Heart right ventricle (tissue), 16 donors: ENCODE measurements around the gene IL36G. TPM values are rescaled to one million over a fixed set of nuclear protein-coding genes. Genes with fewer than 3 reads are reported as not detected.

ENCODE experiments used
- ATAC-seq, 8 donors: fragments of 200-7000 bp; cut with Tn5 transposase; one replicate each; pipeline ENCODE4 v1.9.1; 2020; ENCODE audit warnings: mild to moderate bottlenecking in 8 of 8, moderate library complexity in 8 of 8, moderate number of reproducible peaks in 1 of 8
- DNase-seq, 2 donors: peaks; one replicate each; pipeline ENCODE4 v3.0.0-alpha.2; 2020
- H3K27ac ChIP-seq, 10 donors: fragments of 200-600 bp; sonication (generic) in 2 of 10; one replicate each; pipeline versions ENCODE4 v1.5.0 to v1.8.0; 2020 to 2022; ENCODE audit warnings: mild to moderate bottlenecking in 3 of 10
- H3K27me3 ChIP-seq, 7 donors: fragments of 200-600 bp; one replicate each; pipeline ENCODE4 v1.8.0; 2021 to 2022; ENCODE audit warnings: mild to moderate bottlenecking in 2 of 7
- H3K36me3 ChIP-seq, 9 donors: fragments of 200-600 bp; sonication (generic) in 1 of 9; one replicate each; pipeline versions ENCODE4 v1.5.0 to v1.8.0; 2020 to 2022; ENCODE audit warnings: mild to moderate bottlenecking in 2 of 9
- H3K4me1 ChIP-seq, 9 donors: fragments of 200-600 bp; sonication (generic) in 1 of 9; one replicate each; pipeline versions ENCODE4 v1.5.0 to v1.8.0; 2020 to 2022; ENCODE audit warnings: mild to moderate bottlenecking in 4 of 9
- H3K4me3 ChIP-seq, 10 donors: fragments of 200-600 bp; sonication (generic) in 2 of 10; one replicate each; pipeline versions ENCODE4 v1.5.0 to v1.8.0; 2020 to 2022; ENCODE audit warnings: mild to moderate bottlenecking in 7 of 10, moderate library complexity in 2 of 10
- H3K9me3 ChIP-seq, 11 donors: fragments of 200-600 bp in 10 of 11; sonication (generic) in 2 of 11; one replicate each; pipeline versions ENCODE4 v1.5.0 to v1.8.0; 2013 to 2022; ENCODE audit warnings: mild to moderate bottlenecking in 2 of 11, control low read depth in 1 of 11, moderate library complexity in 1 of 11
- CTCF ChIP-seq, 9 donors: fragments of 200-600 bp; sonication (generic) in 2 of 9; IDR thresholded peaks; one replicate each; pipeline versions ENCODE4 v1.5.0 to v1.8.0; 2021 to 2022; ENCODE audit warnings: antibody characterized with exemption in 9 of 9, mild to moderate bottlenecking in 5 of 9, moderate library complexity in 1 of 9
- WGBS, 2 donors: extraction: QIAGEN DNeasy Blood & Tissue Kit; methylation state at CpG; one replicate each; pipeline ENCODE4 v1.1.7; 2013; ENCODE audit warnings: inconsistent platforms in 1 of 2; 5-methylcytosine and 5-hydroxymethylcytosine counted together
- intact Hi-C, 10 donors: fragments of 100-400 bp; cut with DNase I; formaldehyde crosslinking; loops; one replicate each; pipeline versions ENCODE4 v1.11.1 to v1.14.2; 2022
- polyA plus RNA-seq, 2 donors: library from polyadenylated mRNA; stranded (reverse); fragments of 200-250 nt; gene quantifications; one replicate each; pipeline ENCODE4 v1.2.3, GENCODE V29; 2013
- total RNA-seq, 10 donors: library from RNA; stranded (reverse); fragmentation: NEBNext Ultra II Directional in 3 of 10; extraction: Animal tissue kit (Norgen Biotek cat#: 25700) in 3 of 10; gene quantifications; one replicate each; pipeline versions ENCODE4 v1.2.1 to v1.2.4, GENCODE V29; 2021 to 2023
- donor health status: Arrhythmogenic right ventricular cardiomyopathy.
- donor health status: ischemic (EF 13 %, LVEDD 7.1; RV severe dilation, severe dysfunction).
- donor health status: healthy with polysubstance abuse.
- donor health status: DM: no; HTN: yes; CAD: no.
- donor health status: DM: no; HTN: no; CAD: no.
- donor health status: ischemic (EF 25% LVEDD 6.9; RV normal size, moderate dysfunction).
- donor health status: ischemic (EF 25% LVEDD 5.7; RV mildly dilated, moderate dysfunction).
- donor health status: healthy.
- donor health status: DM: yes; HTN: yes; CAD: no.
- donor health status: Ischemic cardiomyopathy.
- donor health status: ischemic (EF 35%, LVEDD 5.7; RV mildly dilated, moderate dysfunction).
- donor health status: nonischemic (EF 11% LVEDD 7.7; RV severe dilation, severe dysfunction).
- donor health status: DM: yes; HTN: yes; CAD: no.
- donor health status: PGD.
- donor health status: ischemic (EF 29% LVEDD 5.4; RV normal size, mild dysfunction).
- donor health status: nonischemic (EF 23%, LVEDD 6.1; RV moderate dilation, normal function).

Gene IL36G
- total and polyA plus RNA-seq, 12 donors: not detected

GRCh38 chr2:113005030-113005509, 27.3 kb downstream of the IL36G start, which contains the start of gene IL36A:
IL36A (plus strand) TSS chr2:113005459; CDS start chr2:113005872, 413 bp downstream.
- no peak for DNase-seq
- H3K36me3 ChIP-seq: no peaks in the 10 kb centered on the region
- TF ChIP-seq CTCF (IDR thresholded peaks at IDR 0.05): no peak
- peaks cover 0 to 4% (median 0%) of the 10 kb centered on the region in 7 donors for H3K27me3 ChIP-seq
- peaks cover 0 to 20% (median 7%) of the 10 kb centered on the region in 11 donors for H3K9me3 ChIP-seq
- no peak for ATAC-seq
- WGBS, 2 donors: 79 to 85% methylated on average over 3 of the region's 3 CpGs
- intact Hi-C loops: no loop called here
- H3K4me3 ChIP-seq: no peak within 1 kb of the TSS
- no peaks in the 10 kb centered on the region for H3K4me1 ChIP-seq
- no peak within 1 kb of the TSS for H3K27ac ChIP-seq

GRCh38 chr2:113007250-113007649, 29.4 kb downstream of the IL36G start:
- no peak for ATAC-seq
- TF ChIP-seq CTCF (IDR thresholded peaks at IDR 0.05): no peak

GRCh38 chr2:113009622-113010021, 31.8 kb downstream of the IL36G start:
- H3K4me3 ChIP-seq: no peak overlapping the region
- H3K36me3 ChIP-seq: no peaks in the 10 kb centered on the region
- TF ChIP-seq CTCF (IDR thresholded peaks at IDR 0.05): no peak
- 60 to 63% methylated on average over 1 of the region's 1 CpG for whole genome bisulfite sequencing, 2 donors
- ATAC-seq: no peak
- intact Hi-C loops: no loop called here
- H3K4me1 ChIP-seq: no peaks in the 10 kb centered on the region
- H3K27me3 ChIP-seq: peaks cover 0 to 7% (median 0%) of the 10 kb centered on the region in 7 donors
- no peak for DNase-seq
- H3K9me3 ChIP-seq: no peaks in the 10 kb centered on the region
- H3K27ac ChIP-seq: no peak overlapping the region

More at GRCh38 chr2:113007250-113007649, 29.4 kb downstream of the IL36G start:
- Histone ChIP-seq H3K4me3 (no peak overlapping the region), H3K9me3 (no peaks in the 10 kb centered on the region), H3K27me3 (peaks cover 0 to 4% (median 0%) of the 10 kb centered on the region in 7 donors), H3K36me3 (no peaks in the 10 kb centered on the region), H3K27ac (no peak overlapping the region), H3K4me1 (no peaks in the 10 kb centered on the region)
- intact Hi-C loops: no loop called here
- 88 to 91% methylated on average over 1 of the region's 1 CpG for WGBS, 2 donors
- no peak for DNase-seq

- DNase-seq (no peak), ATAC-seq (no peak)
- no peak for TF ChIP-seq CTCF (IDR thresholded peaks at IDR 0.05)
- Histone ChIP-seq H3K27me3 (peaks cover 0 to 7% (median 0%) of the 10 kb centered on the region in 7 donors), H3K9me3 (no peaks in the 10 kb centered on the region), H3K36me3 (no peaks in the 10 kb centered on the region), H3K27ac (no peak overlapping the region), H3K4me1 (no peaks in the 10 kb centered on the region), H3K4me3 (no peak overlapping the region)
- WGBS, 2 donors: 40 to 42% methylated on average over 2 of the region's 2 CpGs
- intact Hi-C loops: no loop called here
Measured at GRCh38 chr2:113010088-113010487, 32.3 kb downstream of the IL36G start.
